Upper lobe of left lung (tissue), 6 donors: ENCODE measurements around the gene FSD1. TPM values are rescaled to one million over a fixed set of nuclear protein-coding genes. Genes with fewer than 3 reads are reported as not detected.

Experiments used
- ATAC-seq, 2 donors: fragments of 200-7000 bp; cut with Tn5 transposase; one replicate each; pipeline ENCODE4 v1.9.1; 2022; ENCODE audit warnings: mild to moderate bottlenecking in 2 of 2, moderate library complexity in 2 of 2; ENCODE audit not compliant: low FRiP score in 2 of 2
- DNase-seq, 2 donors: peaks; one replicate each; pipeline ENCODE4 v3.0.0-alpha.2; 2019 to 2020
- H3K27ac ChIP-seq, 4 donors: fragments of 200-600 bp; sonication (generic); one replicate each; pipeline ENCODE4 v1.5.1; 2016 to 2019
- H3K27me3 ChIP-seq, 4 donors: fragments of 200-600 bp; sonication (generic); one replicate each; pipeline ENCODE4 v1.5.1; 2017 to 2019
- H3K36me3 ChIP-seq, 4 donors: fragments of 200-600 bp; sonication (generic); one replicate each; pipeline ENCODE4 v1.5.1; 2016 to 2019
- H3K4me1 ChIP-seq, 4 donors: fragments of 200-600 bp; sonication (generic); one replicate each; pipeline ENCODE4 v1.5.1; 2018 to 2019
- H3K4me3 ChIP-seq, 4 donors: fragments of 200-600 bp; sonication (generic); one replicate each; pipeline ENCODE4 v1.5.1; 2017 to 2019; ENCODE audit warnings: mild to moderate bottlenecking in 2 of 4, moderate library complexity in 1 of 4
- H3K9me3 ChIP-seq, 4 donors: fragments of 200-600 bp; sonication (generic); one replicate each; pipeline ENCODE4 v1.5.1; 2018 to 2019
- EP300 ChIP-seq, 4 donors: sonication (generic); formaldehyde crosslinking; IDR thresholded peaks; one replicate each; pipeline ENCODE4 v1.5.1; 2017; ENCODE audit warnings: antibody characterized with exemption in 4 of 4, control low read depth in 2 of 4
- POLR2A ChIP-seq, 4 donors: fragments of 450-650 bp; IDR thresholded peaks; one replicate each; pipeline ENCODE4 v1.5.1; 2016 to 2017; ENCODE audit warnings: antibody characterized with exemption in 4 of 4, mild to moderate bottlenecking in 2 of 4
- POLR2AphosphoS5 ChIP-seq, 2 donors: sonication (generic); formaldehyde crosslinking; IDR thresholded peaks; one replicate each; pipeline ENCODE4 v1.5.1; 2017; ENCODE audit warnings: antibody characterized with exemption in 2 of 2
- WGBS, 2 donors: methylation state at CpG; one replicate each; pipeline ENCODE4 v1.1.5; 2017 to 2018; 5-methylcytosine and 5-hydroxymethylcytosine counted together
- total RNA-seq, 6 donors: library from RNA; depleted of rRNA in 4 of 6; stranded (reverse); fragments of >200 nt in 4 of 6; gene quantifications; one replicate each; pipeline versions ENCODE4 v1.1.0 to v1.2.1, GENCODE V29; 2016 to 2021
- TF ChIP-seq, protein P1 (sequence below), 6 experiments: fragments of 450-650 bp in 4 of 6; fragments of 200-600 bp in 2 of 6; sonication (generic) in 2 of 6; IDR thresholded peaks; one replicate each; pipeline ENCODE4 v1.5.1; 2016 to 2019; ENCODE audit warnings: antibody characterized with exemption in 6 of 6
- donor health status: DM: no; HTN: no; CAD: no; lungs with moderate emphysema.
- donor health status: DM: no; HTN: yes; CAD: no; lungs with severe emphysema.

Gene FSD1
- total RNA-seq, 6 donors from 2014 or later, result 0.54 to 2.1 (median 0.82) TPM

DNA sequence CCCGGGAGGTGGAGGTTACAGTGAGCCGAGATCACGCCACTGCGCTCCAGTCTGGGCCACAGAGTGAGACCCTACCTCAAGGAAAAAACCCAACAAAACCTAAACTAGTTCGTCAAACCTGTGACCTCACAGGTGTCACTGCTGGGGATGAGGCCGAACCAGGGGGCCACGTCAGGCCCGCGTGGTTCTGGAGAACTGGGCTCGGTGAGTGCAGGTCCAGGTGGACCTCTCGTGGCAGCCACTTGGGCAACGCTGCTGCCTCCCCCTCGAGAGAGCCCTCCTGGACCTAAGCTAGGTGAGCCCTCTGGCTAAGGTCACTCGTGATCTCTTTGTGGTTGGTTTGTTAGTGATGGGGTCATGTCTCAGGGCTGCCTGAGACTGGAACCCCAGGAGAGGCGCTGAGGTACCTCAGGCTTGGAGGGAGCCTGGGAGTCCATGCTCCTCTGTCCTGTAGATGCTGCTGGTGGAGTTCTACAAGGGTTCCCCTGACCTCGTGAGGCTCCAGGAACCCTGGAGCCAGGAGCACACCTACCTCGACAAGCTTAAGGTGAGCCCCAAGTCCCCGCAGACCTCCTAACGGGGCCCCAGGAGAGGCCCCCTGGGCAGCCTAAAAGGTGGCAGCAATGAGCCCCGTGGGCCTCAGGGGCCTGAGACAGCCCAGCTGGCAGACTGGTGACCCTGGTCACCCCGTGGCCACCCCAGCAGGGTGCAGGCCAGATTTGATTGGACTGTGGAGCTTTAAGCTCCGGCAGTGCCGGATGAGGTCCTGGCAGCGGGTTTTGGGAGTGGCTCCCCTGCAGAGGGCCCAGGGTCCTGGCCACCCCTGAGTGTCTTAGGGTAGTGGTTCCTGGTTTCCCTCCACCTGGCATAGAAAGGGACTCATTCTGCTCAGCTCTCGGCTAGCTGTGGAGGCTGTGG lies 54.6 kb downstream of the FSD1 start:
- Histone ChIP-seq H3K27me3 (no peaks in the 10 kb centered on the region), H3K9me3 (no peaks in the 10 kb centered on the region), H3K36me3 (peaks cover 14 to 69% (median 58%) of the 10 kb centered on the region in 4 donors), H3K4me1 (peaks cover 0 to 5% (median 2%) of the 10 kb centered on the region in 4 donors), H3K27ac (peak overlapping the region in 1 of 4 donors; percentile 27), H3K4me3 (no peak overlapping the region)
- WGBS, 2 donors, result 94% methylated on average over 7 to 18 of the region's 25 CpGs
- no peak for TF ChIP-seq EP300 (IDR thresholded peaks at IDR 0.05)
- DNase-seq, result no peak
- no peak for ATAC-seq

DNA sequence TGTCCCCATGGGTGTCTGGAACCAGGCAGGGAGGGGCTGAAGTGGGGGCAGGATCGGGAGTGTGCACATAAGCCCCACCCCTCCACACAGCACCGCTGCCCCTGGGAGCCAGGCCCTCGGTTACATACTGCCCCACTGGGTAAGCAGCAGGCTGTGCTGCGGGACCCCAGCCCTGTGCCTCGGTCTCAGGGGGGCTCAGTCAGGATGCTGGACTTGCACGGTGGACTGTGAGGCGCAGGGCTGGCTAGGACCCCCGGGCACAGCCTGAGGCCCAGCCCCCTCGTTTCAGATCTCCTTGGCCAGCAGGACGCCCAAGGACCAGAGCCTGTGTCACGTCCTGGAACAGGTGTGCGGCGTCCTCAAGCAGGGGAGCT lies 55.2 kb downstream of the FSD1 start:
- DNase-seq (peak in 1 of 2 donors; percentile 70), ATAC-seq (no peak)
- Histone ChIP-seq H3K27ac (peak overlapping the region in 1 of 4 donors; percentile 27), H3K9me3 (no peaks in the 10 kb centered on the region), H3K4me3 (no peak overlapping the region), H3K4me1 (peaks cover 0 to 5% (median 2%) of the 10 kb centered on the region in 4 donors), H3K36me3 (peaks cover 17 to 72% (median 62%) of the 10 kb centered on the region in 4 donors), H3K27me3 (no peaks in the 10 kb centered on the region)
- 86 to 88% methylated on average over 6 to 12 of the region's 13 CpGs for whole genome bisulfite sequencing, 2 donors
- TF ChIP-seq POLR2AphosphoS5 (IDR thresholded peaks at IDR 0.05) (no peak), EP300 (IDR thresholded peaks at IDR 0.05) (no peak), POLR2A (IDR thresholded peaks at IDR 0.05) (no peak)
- TF ChIP-seq, protein P1, sequence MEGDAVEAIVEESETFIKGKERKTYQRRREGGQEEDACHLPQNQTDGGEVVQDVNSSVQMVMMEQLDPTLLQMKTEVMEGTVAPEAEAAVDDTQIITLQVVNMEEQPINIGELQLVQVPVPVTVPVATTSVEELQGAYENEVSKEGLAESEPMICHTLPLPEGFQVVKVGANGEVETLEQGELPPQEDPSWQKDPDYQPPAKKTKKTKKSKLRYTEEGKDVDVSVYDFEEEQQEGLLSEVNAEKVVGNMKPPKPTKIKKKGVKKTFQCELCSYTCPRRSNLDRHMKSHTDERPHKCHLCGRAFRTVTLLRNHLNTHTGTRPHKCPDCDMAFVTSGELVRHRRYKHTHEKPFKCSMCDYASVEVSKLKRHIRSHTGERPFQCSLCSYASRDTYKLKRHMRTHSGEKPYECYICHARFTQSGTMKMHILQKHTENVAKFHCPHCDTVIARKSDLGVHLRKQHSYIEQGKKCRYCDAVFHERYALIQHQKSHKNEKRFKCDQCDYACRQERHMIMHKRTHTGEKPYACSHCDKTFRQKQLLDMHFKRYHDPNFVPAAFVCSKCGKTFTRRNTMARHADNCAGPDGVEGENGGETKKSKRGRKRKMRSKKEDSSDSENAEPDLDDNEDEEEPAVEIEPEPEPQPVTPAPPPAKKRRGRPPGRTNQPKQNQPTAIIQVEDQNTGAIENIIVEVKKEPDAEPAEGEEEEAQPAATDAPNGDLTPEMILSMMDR (IDR thresholded peaks at IDR 0.05), result no peak

DNA sequence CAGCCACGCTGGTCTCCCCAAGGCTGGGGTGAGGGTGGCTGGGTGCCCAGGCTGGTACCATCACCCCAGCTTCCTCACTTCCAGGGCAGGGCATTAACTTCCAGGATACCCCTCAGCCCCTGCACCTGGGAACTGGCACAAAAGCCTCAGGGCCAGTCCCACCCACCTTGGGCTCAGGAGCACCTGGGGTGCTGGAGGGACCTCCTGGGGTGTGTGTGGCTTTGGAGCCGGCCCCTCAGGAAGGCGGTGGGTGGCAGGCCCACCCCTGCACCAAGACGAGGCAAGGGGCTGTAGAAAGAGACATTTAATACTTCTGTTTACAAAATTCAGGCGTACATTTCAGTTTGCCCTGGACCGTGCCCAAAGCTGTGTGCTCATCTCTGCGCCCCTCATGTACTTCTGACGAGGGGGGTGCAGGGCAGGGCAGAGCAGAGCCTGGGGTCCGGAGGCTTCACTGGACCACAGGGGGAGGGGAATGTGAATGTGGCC lies 55.7 kb downstream of the FSD1 start:
- DNase-seq (no peak), ATAC-seq (no peak)
- H3K9me3 ChIP-seq, result no peaks in the 10 kb centered on the region
- no peaks in the 10 kb centered on the region for H3K27me3 ChIP-seq
- no peak overlapping the region for H3K4me3 ChIP-seq
- peaks cover 0 to 5% (median 2%) of the 10 kb centered on the region in 4 donors for H3K4me1 ChIP-seq
- peaks cover 17 to 76% (median 66%) of the 10 kb centered on the region in 4 donors for H3K36me3 ChIP-seq
- WGBS, 2 donors, result 73 to 78% methylated on average over 7 of the region's 9 CpGs
- TF ChIP-seq POLR2AphosphoS5 (IDR thresholded peaks at IDR 0.05), result no peak
- TF ChIP-seq, protein P1 (IDR thresholded peaks at IDR 0.05), result no peak
- TF ChIP-seq EP300 (IDR thresholded peaks at IDR 0.05), result no peak
- TF ChIP-seq POLR2A (IDR thresholded peaks at IDR 0.05), result no peak
- peak overlapping the region in 1 of 4 donors; percentile 13 for H3K27ac ChIP-seq

DNA sequence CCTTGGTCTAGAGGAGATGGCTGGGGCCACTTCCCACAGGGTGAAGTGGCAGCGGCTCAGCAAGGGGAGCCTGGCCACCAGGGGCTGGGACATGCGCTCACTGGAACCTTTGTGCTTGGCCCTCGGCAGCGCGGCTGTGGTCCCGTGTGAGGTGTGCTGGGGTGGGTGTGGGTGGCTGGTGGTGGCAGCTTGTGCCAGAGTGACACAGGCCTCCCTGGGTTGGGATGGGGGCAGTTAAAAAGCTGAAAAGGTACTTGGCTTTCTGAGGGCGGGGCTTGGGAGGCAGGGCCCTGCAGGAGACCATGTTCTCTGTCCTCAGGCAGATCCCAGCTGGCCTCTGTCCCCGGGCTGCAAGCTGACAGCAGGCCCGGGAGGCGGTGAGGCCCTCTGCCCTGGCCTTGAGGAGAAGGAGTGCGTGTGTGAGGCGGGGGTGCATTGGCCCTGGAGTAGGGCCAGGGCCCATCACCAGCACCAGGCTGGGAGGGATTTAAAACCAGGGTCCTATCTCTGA lies 56.3 kb downstream of the FSD1 start:
- WGBS, 2 donors, result 85 to 86% methylated on average over 4 to 8 of the region's 12 CpGs
- TF ChIP-seq, protein P1 (IDR thresholded peaks at IDR 0.05), result no peak
- TF ChIP-seq POLR2AphosphoS5 (IDR thresholded peaks at IDR 0.05) (no peak), EP300 (IDR thresholded peaks at IDR 0.05) (no peak)
- H3K4me3 ChIP-seq, result no peak overlapping the region
- H3K9me3 ChIP-seq, result no peaks in the 10 kb centered on the region
- H3K36me3 ChIP-seq, result peaks cover 19 to 82% (median 71%) of the 10 kb centered on the region in 4 donors
- H3K27me3 ChIP-seq, result no peaks in the 10 kb centered on the region
- ATAC-seq (no peak), DNase-seq (peak in 1 of 2 donors; percentile 59)
- peak overlapping the region in 2 of 4 donors; percentile 7 to 13 for H3K27ac ChIP-seq
- peaks cover 0 to 5% (median 2%) of the 10 kb centered on the region in 4 donors for H3K4me1 ChIP-seq
